ENCODE data around the gene CALML3. TPM values are rescaled to one million over a fixed set of nuclear protein-coding genes. Genes with fewer than 3 reads are reported as not detected.

CALML3 gene
- total and polyA plus RNA-seq, 2 donors (not counting 3 experiments of a cell fraction or from before 2014, with no cell fraction given), result not detected

GRCh38 chr10:5478694-5479305 lies 46.0 kb upstream of the CALML3 start:
- H3K9ac ChIP-seq (replicated peaks; ENCODE audit: extremely low read depth, insufficient read depth, low read length), result no peak overlapping the region
- peaks cover 0 to 2% of the 10 kb centered on the region in 2 experiments for H3K27me3 ChIP-seq (ENCODE audit: control insufficient read depth in 2 of 2, insufficient read depth in 2 of 2, low read length in 2 of 2)
- intact Hi-C loops (cut with micrococcal nuclease) (no loop called here), dilution Hi-C loops (cut with MboI; ENCODE audit: extremely low pct_ligation_motif_present, low sequenced_read_pairs) (no loop called here)
- no peak overlapping the region for H3K4me2 ChIP-seq (ENCODE audit: insufficient read depth, low read length)
- CTCF ChIA-PET, result interaction anchor here (1.5 kb wide), 1 partner anchor 144 kb away, joined by 5 read pairs; no protein-coding TSS in a partner anchor
- no TSS peak for BruUV-seq (replicated peaks)
- TF ChIP-seq MYC (IDR thresholded peaks at IDR 0.05; ENCODE audit: low read depth, low read length) (no peak), POLR2AphosphoS5 (IDR thresholded peaks at IDR 0.05; ENCODE audit: insufficient read depth, low read depth, low read length) (no peak), EZH2 (IDR thresholded peaks at IDR 0.05; ENCODE audit: borderline replicate concordance, low read depth, low read length, severe bottlenecking) (no peak), POLR2A (IDR thresholded peaks at IDR 0.05; ENCODE audit: low read depth, low read length) (no peak), MAX (IDR thresholded peaks at IDR 0.05; ENCODE audit: insufficient read depth, insufficient read length) (no peak), CTCF (IDR thresholded peaks at IDR 0.05; ENCODE audit: extremely low read depth in 1 of 2, insufficient read depth in 1 of 2, low read depth in 1 of 2, low read length in 2 of 2) (no peak), JUN (IDR thresholded peaks at IDR 0.05; ENCODE audit: borderline replicate concordance, insufficient read depth, insufficient read length, low read depth) (no peak), GATA2 (IDR thresholded peaks at IDR 0.05; ENCODE audit: insufficient read depth, insufficient read length, low read depth, low read length) (no peak), FOS (IDR thresholded peaks at IDR 0.05; ENCODE audit: borderline replicate concordance, insufficient read depth, low read length) (no peak)
- DNase-seq (ENCODE audit: low read depth, low spot score) (no peak), FAIRE-seq (no peak)
- H4K20me1 ChIP-seq (replicated peaks; ENCODE audit: control insufficient read depth, extremely low read depth, insufficient read depth, low read length), result no peaks in the 10 kb centered on the region
- H2AFZ ChIP-seq (ENCODE audit: low read depth, low read length), result no peak overlapping the region
- no peaks in the 10 kb centered on the region for H3K9me3 ChIP-seq (replicated peaks; ENCODE audit: control insufficient read depth, insufficient read depth, low read length)
- H3K4me3 ChIP-seq (replicated peaks in 1 of 3; ENCODE audit: insufficient read depth in 1 of 3, low read depth in 1 of 3, low read length in 3 of 3), result no peak overlapping the region
- POLR2A ChIA-PET, result no interaction called here
- no peaks in the 10 kb centered on the region for H3K4me1 ChIP-seq (ENCODE audit: control insufficient read depth, extremely low read depth, insufficient read depth, low read length)
- no peak overlapping the region for H3K27ac ChIP-seq (ENCODE audit: insufficient read depth, low read depth, low read length)
- no peaks in the 10 kb centered on the region for H3K36me3 ChIP-seq (ENCODE audit: control insufficient read depth in 2 of 2, extremely low read depth in 1 of 2, insufficient read depth in 2 of 2, low read length in 2 of 2)
- H3K9me1 ChIP-seq (replicated peaks; ENCODE audit: control insufficient read depth, extremely low read depth, insufficient read depth, low read length), result no peaks in the 10 kb centered on the region
- H3K79me2 ChIP-seq (ENCODE audit: control insufficient read depth, insufficient read depth, low read length), result no peaks in the 10 kb centered on the region
